Endodermal cell (in vitro differentiated cells): ENCODE data around the gene CDH23. TPM values are rescaled to one million over a fixed set of nuclear protein-coding genes. Genes with fewer than 3 reads are reported as not detected.

ENCODE experiments used
- DNase-seq: peaks from one replicate; pipeline ENCODE4 v3.0.0-alpha.2; 2017
- H3K27ac ChIP-seq: 2 replicates; pipeline ENCODE4 v1.5.1; 2013; ENCODE audit warnings: mild to moderate bottlenecking, low read depth, low read length, moderate library complexity
- H3K27me3 ChIP-seq: 2 replicates; pipeline ENCODE4 v1.6.1; 2013; ENCODE audit warnings: mild to moderate bottlenecking, low read length, moderate library complexity; ENCODE audit not compliant: insufficient read depth, control insufficient read depth, poor library complexity, severe bottlenecking
- H3K36me3 ChIP-seq: 2 replicates; pipeline ENCODE4 v1.7.0; 2013; ENCODE audit warnings: mild to moderate bottlenecking, low read length, moderate library complexity; ENCODE audit not compliant: control insufficient read depth, insufficient read depth
- H3K4me1 ChIP-seq: one replicate; pipeline ENCODE4 v1.7.0; 2013; ENCODE audit warnings: low read length; ENCODE audit not compliant: control insufficient read depth, insufficient read depth
- H3K4me3 ChIP-seq: 2 replicates; pipeline ENCODE4 v1.5.1; 2013; ENCODE audit warnings: mild to moderate bottlenecking, low read length, moderate library complexity
- H3K9ac ChIP-seq: 2 replicates; pipeline ENCODE4 v1.6.1; 2013; ENCODE audit warnings: mild to moderate bottlenecking, low read length, moderate library complexity; ENCODE audit not compliant: poor library complexity, severe bottlenecking; ENCODE audit errors: extremely low read depth
- H3K9me3 ChIP-seq: 2 replicates; pipeline ENCODE4 v1.6.1; 2013; ENCODE audit warnings: mild to moderate bottlenecking, low read length, moderate library complexity; ENCODE audit not compliant: control insufficient read depth
- H3K27ac Mint-ChIP-seq: 2 replicates; pipeline ENCODE4 v1.8.0; 2020; ENCODE audit warnings: mixed read lengths
- H3K27me3 Mint-ChIP-seq: 2 replicates; pipeline ENCODE4 v1.8.0; 2021; ENCODE audit warnings: mild to moderate bottlenecking, mixed read lengths; ENCODE audit not compliant: insufficient read depth
- H3K36me3 Mint-ChIP-seq: 2 replicates; pipeline ENCODE4 v1.8.0; 2020; ENCODE audit warnings: low read depth, mixed read lengths
- H3K4me1 Mint-ChIP-seq: 2 replicates; pipeline ENCODE4 v1.8.0; 2020; ENCODE audit warnings: mixed read lengths
- H3K4me3 Mint-ChIP-seq: 2 replicates; pipeline ENCODE4 v1.8.0; 2020; ENCODE audit warnings: mild to moderate bottlenecking, moderate library complexity, mixed read lengths
- H3K9me3 Mint-ChIP-seq: 2 replicates; pipeline ENCODE4 v1.8.0; 2020; ENCODE audit warnings: mild to moderate bottlenecking, mixed read lengths
- CTCF ChIP-seq: fragments of 200-600 bp; sonication (generic); conservative IDR thresholded peaks from 2 replicates; pipeline ENCODE4 v1.5.0; 2021; ENCODE audit warnings: antibody characterized with exemption, mild to moderate bottlenecking
- WGBS, 2 experiments: methylation state at CpG; one replicate each; pipeline versions ENCODE4 v1.1.5 to v1.1.7; 2013; ENCODE audit warnings: missing lambda C conversion rate in 2 of 2, mixed read lengths in 1 of 2; ENCODE audit not compliant: insufficient coverage in 1 of 2, insufficient read length in 1 of 2; 5-methylcytosine and 5-hydroxymethylcytosine counted together
- total RNA-seq, 2 donors: library from RNA; stranded (reverse); fragmentation: NEBNext Ultra II Directional in 1 of 2; extraction: Animal tissue kit (Norgen Biotek cat#: 25700) in 1 of 2; gene quantifications; 2 replicates in 1 of 2; 3 replicates in 1 of 2; pipeline ENCODE4 v1.2.1, GENCODE V29; 2021

The CDH23 gene
- total RNA-seq, 2 donors from 2014 or later: 2.1 to 4.2 TPM

GRCh38 chr10:71801361-71801760 lies 404.6 kb downstream of the CDH23 start:
- TF ChIP-seq CTCF: no peak
- 88 to 91% methylated on average over 6 to 9 of the region's 9 CpGs for WGBS, 2 experiments

GRCh38 chr10:71802235-71802634 lies 405.5 kb downstream of the CDH23 start:
- Mint-ChIP-seq H3K4me3 (no peak overlapping the region), H3K9me3 (no peaks in the 10 kb centered on the region), H3K27me3 (peaks cover 27% of the 10 kb centered on the region), H3K36me3 (no peaks in the 10 kb centered on the region), H3K27ac (no peak overlapping the region), H3K4me1 (no peaks in the 10 kb centered on the region)
- no peaks in the 10 kb centered on the region for H3K27me3 ChIP-seq
- H3K4me3 ChIP-seq: no peak overlapping the region
- H3K27ac ChIP-seq: no peak overlapping the region
- H3K9me3 ChIP-seq: no peaks in the 10 kb centered on the region
- no peak for DNase-seq
- H3K4me1 ChIP-seq: no peaks in the 10 kb centered on the region
- H3K9ac ChIP-seq: no peak overlapping the region
- H3K36me3 ChIP-seq: no peaks in the 10 kb centered on the region
- TF ChIP-seq CTCF: no peak
- 94 to 97% methylated on average over 6 of the region's 6 CpGs for WGBS, 2 experiments

More at GRCh38 chr10:71801361-71801760, 404.6 kb downstream of the CDH23 start:
- no peaks in the 10 kb centered on the region for H3K4me1 Mint-ChIP-seq
- no peak overlapping the region for H3K4me3 Mint-ChIP-seq
- H3K27ac Mint-ChIP-seq: no peak overlapping the region
- H3K9ac ChIP-seq: no peak overlapping the region
- no peaks in the 10 kb centered on the region for H3K27me3 ChIP-seq
- H3K9me3 ChIP-seq: no peaks in the 10 kb centered on the region
- H3K36me3 ChIP-seq: no peaks in the 10 kb centered on the region
- no peak for DNase-seq
- H3K36me3 Mint-ChIP-seq: no peaks in the 10 kb centered on the region
- no peaks in the 10 kb centered on the region for H3K4me1 ChIP-seq
- H3K27me3 Mint-ChIP-seq: peaks cover 25% of the 10 kb centered on the region
- H3K9me3 Mint-ChIP-seq: no peaks in the 10 kb centered on the region
- no peak overlapping the region for H3K4me3 ChIP-seq
- H3K27ac ChIP-seq: no peak overlapping the region

GRCh38 chr10:71802715-71803488 lies 406.2 kb downstream of the CDH23 start:
- TF ChIP-seq CTCF: no peak

More at GRCh38 chr10:71802715-71803488, 406.2 kb downstream of the CDH23 start:
- H3K27me3 ChIP-seq: no peaks in the 10 kb centered on the region
- no peak overlapping the region for H3K27ac ChIP-seq
- H3K9me3 ChIP-seq: no peaks in the 10 kb centered on the region
- Mint-ChIP-seq H3K4me1 (no peaks in the 10 kb centered on the region), H3K4me3 (no peak overlapping the region), H3K27ac (no peak overlapping the region), H3K27me3 (peaks cover 27% of the 10 kb centered on the region), H3K9me3 (no peaks in the 10 kb centered on the region), H3K36me3 (no peaks in the 10 kb centered on the region)
- DNase-seq: no peak
- no peak overlapping the region for H3K9ac ChIP-seq
- H3K4me3 ChIP-seq: no peak overlapping the region
- WGBS, 2 experiments: 86 to 89% methylated on average over 8 to 18 of the region's 18 CpGs
- H3K4me1 ChIP-seq: no peaks in the 10 kb centered on the region
- H3K36me3 ChIP-seq: no peaks in the 10 kb centered on the region
